GM18858 (cell line): ENCODE data around the gene RNF133.
"Not testable (repeated sequence)": the region's sequence is repeated elsewhere in the genome, so short reads cannot be mapped to it uniquely, and the experiment has no call there.

Source experiments
- ATAC-seq: cut with Tn5 transposase; IDR thresholded peaks from one replicate; pipeline ENCODE4 v1.9.1; 2021; ENCODE audit not compliant: unreplicated experiment

Gene RNF133

GRCh38 chr7:122689346-122690109 is 9.4 kb downstream of the RNF133 start:
- ATAC-seq, result no peak

- no peak for ATAC-seq
Observed at GRCh38 chr7:122688400-122688998, 10.4 kb downstream of the RNF133 start.

GRCh38 chr7:122686360-122686878 is 12.5 kb downstream of the RNF133 start:
- ATAC-seq, result no peak

GRCh38 chr7:122684504-122684903 is 14.4 kb downstream of the RNF133 start:
- no peak for ATAC-seq

GRCh38 chr7:122682815-122683550 is 15.9 kb downstream of the RNF133 start:
- no peak for ATAC-seq

- ATAC-seq, result not testable (repeated sequence)
Observed at GRCh38 chr7:122681186-122681585, 17.7 kb downstream of the RNF133 start.

- ATAC-seq, result no peak
Observed at GRCh38 chr7:122679813-122680212, 19.1 kb downstream of the RNF133 start.

- not testable (repeated sequence) for ATAC-seq
Observed at GRCh38 chr7:122679269-122679709, 19.6 kb downstream of the RNF133 start.

- ATAC-seq, result no peak
Observed at GRCh38 chr7:122677149-122677548, 21.8 kb downstream of the RNF133 start.

- no peak for ATAC-seq
Observed at GRCh38 chr7:122676466-122676865, 22.5 kb downstream of the RNF133 start.

GRCh38 chr7:122675621-122676020 is 23.3 kb downstream of the RNF133 start:
- ATAC-seq, result no peak

- ATAC-seq, result no peak
Observed at GRCh38 chr7:122675011-122675410, 23.9 kb downstream of the RNF133 start.

- ATAC-seq, result no peak
Observed at GRCh38 chr7:122674502-122674901, 24.4 kb downstream of the RNF133 start.

GRCh38 chr7:122673951-122674350 is 25.0 kb downstream of the RNF133 start:
- ATAC-seq, result no peak

- ATAC-seq, result no peak
Observed at GRCh38 chr7:122672536-122672935, 26.4 kb downstream of the RNF133 start.

- ATAC-seq, result no peak
Observed at GRCh38 chr7:122663733-122664132, 35.2 kb downstream of the RNF133 start.

GRCh38 chr7:122658856-122659255 is 40.1 kb downstream of the RNF133 start:
- no peak for ATAC-seq

GRCh38 chr7:122653685-122654084 is 45.2 kb downstream of the RNF133 start:
- ATAC-seq, result no peak

GRCh38 chr7:122652876-122653275 is 46.0 kb downstream of the RNF133 start:
- no peak for ATAC-seq

GRCh38 chr7:122651451-122651850 is 47.5 kb downstream of the RNF133 start:
- no peak for ATAC-seq
